NT2/D1 (cell line): ENCODE data around the gene AP3B1.

Experiments
- SUZ12 ChIP-seq: IDR thresholded peaks from 2 replicates; pipeline ENCODE4 v1.6.1; 2011; ENCODE audit not compliant: insufficient read length, insufficient read depth; ENCODE audit errors: extremely low read depth
- YY1 ChIP-seq: IDR thresholded peaks from 2 replicates; pipeline ENCODE4 v1.6.1; 2011; ENCODE audit not compliant: insufficient read length, insufficient read depth

DNA sequence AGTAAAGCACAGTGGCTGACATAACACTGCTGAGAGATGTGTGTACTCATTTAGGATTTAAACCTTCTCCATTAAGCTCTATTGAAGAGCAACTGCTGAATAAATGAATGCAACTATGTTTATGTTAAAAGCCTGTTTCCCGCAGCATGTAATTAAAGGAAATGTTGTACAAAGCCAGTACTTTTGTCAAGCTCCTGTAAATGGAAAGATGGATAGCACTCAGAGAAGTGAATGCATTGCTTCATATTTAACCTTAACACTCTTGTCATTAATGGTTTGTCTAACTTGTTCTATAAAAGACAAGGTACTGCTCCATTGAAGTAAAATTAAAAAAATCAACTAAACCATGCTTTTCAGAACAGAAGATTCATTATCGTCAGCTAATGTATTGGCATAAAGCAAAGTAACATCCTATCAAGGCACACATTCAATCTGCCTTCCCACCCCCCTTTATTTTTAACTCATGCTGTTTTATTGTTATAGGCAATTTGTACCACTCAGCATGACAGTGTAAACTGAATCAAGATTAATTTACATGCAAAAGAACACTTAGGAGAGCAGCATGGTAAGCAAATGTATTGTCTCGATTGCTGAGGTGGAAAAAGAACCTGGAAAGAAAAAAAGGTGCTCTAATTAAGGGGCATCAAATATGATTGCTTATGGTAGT, 277.5 kb downstream of the AP3B1 start:
- TF ChIP-seq YY1 (no peak), SUZ12 (no peak)
